Naive thymus-derived CD4-positive, alpha-beta T cell (primary cell): ENCODE measurements around the gene ZIK1. TPM values are rescaled to one million over a fixed set of nuclear protein-coding genes. Genes with fewer than 3 reads are reported as not detected.

ENCODE experiments used
- ATAC-seq: fragments of 150-1000 bp; cut with Tn5 transposase; 2 replicates; pipeline ENCODE4 v1.10.0; 2021; ENCODE audit warnings: mild to moderate bottlenecking, moderate library complexity
- CTCF ChIA-PET: fragments of 350-600 bp; sonication (Branson Sonifier 250); formaldehyde crosslinking; loops from one replicate; lab custom pipeline; 2021; ENCODE audit warnings: antibody characterized with exemption; lab: Charles Lee
- POLR2A ChIA-PET: fragments of 350-600 bp; sonication (Branson Sonifier 250); formaldehyde crosslinking; loops from one replicate; lab custom pipeline; 2021; ENCODE audit warnings: antibody characterized with exemption, inconsistent platforms; lab: Charles Lee
- DNase-seq, 9 donors: peaks; one replicate each; pipeline versions ENCODE4 v3.0.0 to v3.0.0-alpha.2; 2020 to 2022; ENCODE audit warnings: mixed read lengths in 1 of 9
- H3K27ac ChIP-seq: one replicate; pipeline ENCODE4 v1.7.0; 2013; ENCODE audit warnings: mild to moderate bottlenecking, low read depth, low read length, moderate library complexity
- H3K27me3 ChIP-seq, 2 donors: one replicate each; pipeline ENCODE4 v1.7.0; 2013; ENCODE audit warnings: low read length in 2 of 2, mild to moderate bottlenecking in 2 of 2, moderate library complexity in 2 of 2; ENCODE audit not compliant: control insufficient read depth in 2 of 2, insufficient read depth in 2 of 2
- H3K36me3 ChIP-seq, 3 experiments: 1 replicate in 2 of 3; 2 replicates in 1 of 3; pipeline ENCODE4 v1.7.0; 2013; ENCODE audit warnings: low read length in 3 of 3, mild to moderate bottlenecking in 3 of 3, moderate library complexity in 1 of 3; ENCODE audit not compliant: insufficient read depth in 3 of 3, control insufficient read depth in 2 of 3
- H3K4me1 ChIP-seq, 2 donors: one replicate each; pipeline ENCODE4 v1.7.0; 2013; ENCODE audit warnings: low read length in 2 of 2, mild to moderate bottlenecking in 2 of 2, moderate library complexity in 1 of 2; ENCODE audit not compliant: control insufficient read depth in 2 of 2, insufficient read depth in 2 of 2
- H3K4me3 ChIP-seq: 2 replicates; pipeline ENCODE4 v1.7.0; 2013; ENCODE audit warnings: mild to moderate bottlenecking, low read length
- H3K9me3 ChIP-seq, 3 experiments: 1 replicate in 2 of 3; 2 replicates in 1 of 3; pipeline ENCODE4 v1.7.0; 2013; ENCODE audit warnings: low read length in 3 of 3; ENCODE audit not compliant: control insufficient read depth in 2 of 3
- H3K27ac Mint-ChIP-seq, 9 donors: one replicate each; pipeline ENCODE4 v1.8.0; 2020 to 2022; ENCODE audit warnings: mixed read lengths in 9 of 9, mild to moderate bottlenecking in 8 of 9, moderate library complexity in 5 of 9, inconsistent platforms in 2 of 9
- H3K27me3 Mint-ChIP-seq, 5 donors: one replicate each; pipeline ENCODE4 v1.8.0; 2021 to 2022; ENCODE audit warnings: mixed read lengths in 5 of 5, mild to moderate bottlenecking in 1 of 5
- H3K36me3 Mint-ChIP-seq, 5 donors: one replicate each; pipeline ENCODE4 v1.8.0; 2020 to 2022; ENCODE audit warnings: mixed read lengths in 5 of 5, mild to moderate bottlenecking in 3 of 5, inconsistent platforms in 1 of 5
- H3K4me1 Mint-ChIP-seq, 7 donors: one replicate each; pipeline ENCODE4 v1.8.0; 2020 to 2022; ENCODE audit warnings: mixed read lengths in 7 of 7, mild to moderate bottlenecking in 3 of 7, inconsistent platforms in 1 of 7
- H3K4me3 Mint-ChIP-seq, 10 donors: one replicate each; pipeline ENCODE4 v1.8.0; 2020 to 2022; ENCODE audit warnings: mild to moderate bottlenecking in 10 of 10, mixed read lengths in 10 of 10, moderate library complexity in 6 of 10, inconsistent platforms in 2 of 10
- H3K9me3 Mint-ChIP-seq, 11 donors: one replicate each; pipeline ENCODE4 v1.8.0; 2020 to 2022; ENCODE audit warnings: mixed read lengths in 11 of 11, mild to moderate bottlenecking in 4 of 11, inconsistent platforms in 1 of 11, moderate library complexity in 1 of 11
- intact Hi-C, 2 donors: fragments of 100-400 bp; cut with micrococcal nuclease; formaldehyde crosslinking; loops; one replicate each; pipeline ENCODE4 v1.15.1; 2023
- polyA plus RNA-seq, 2 donors: library from polyadenylated mRNA; unstranded; fragments of 300-500 nt; fragmentation: Illumina TruSeq; gene quantifications; one replicate each; pipeline ENCODE4 v1.2.3, GENCODE V29; 2021
- total RNA-seq, 6 experiments: library from RNA in 5 of 6; stranded (reverse) in 5 of 6; gene quantifications; 1 replicate in 5 of 6; 2 replicates in 1 of 6; pipeline ENCODE4 v1.2.3 and lab custom pipeline; 2021 to 2026

ZIK1 gene
- total and polyA plus RNA-seq, 7 experiments from 2014 or later = 4.8 to 14.1 (median 8.7) TPM

DNA sequence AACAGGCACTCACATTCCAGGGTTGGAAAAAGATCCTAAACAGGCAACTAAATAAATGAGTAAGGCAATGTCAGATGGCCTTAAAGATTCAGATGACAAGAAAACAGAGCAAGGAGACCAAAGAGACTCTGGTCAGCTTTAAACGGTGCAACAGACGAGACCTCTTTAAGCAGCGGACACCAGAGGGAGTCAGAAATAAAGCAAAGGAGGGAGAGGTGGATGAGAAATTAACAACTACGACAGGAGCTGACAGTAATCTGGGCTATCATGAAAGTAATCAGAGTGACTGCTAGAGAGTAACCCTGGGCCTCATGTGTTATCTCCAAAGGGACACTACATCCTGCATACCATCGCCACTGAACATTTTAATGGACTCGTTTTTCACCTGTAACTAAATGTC, 25.4 kb upstream of the ZIK1 start:
- Histone ChIP-seq H3K36me3 (peaks cover 0 to 37% (median 28%) of the 10 kb centered on the region in 3 experiments), H3K27ac (peak overlapping the region; percentile 82), H3K27me3 (no peaks in the 10 kb centered on the region), H3K9me3 (peaks cover 0 to 27% (median 14%) of the 10 kb centered on the region in 3 experiments), H3K4me3 (peak overlapping the region; percentile 89), H3K4me1 (peaks cover 16 to 19% of the 10 kb centered on the region in 2 donors)
- Mint-ChIP-seq H3K36me3 (peaks cover 30 to 63% (median 52%) of the 10 kb centered on the region in 5 donors), H3K4me1 (peaks cover 21 to 45% (median 33%) of the 10 kb centered on the region in 7 donors), H3K9me3 (peaks cover 6 to 85% (median 41%) of the 10 kb centered on the region in 11 donors), H3K27me3 (peaks cover 0 to 16% (median 4%) of the 10 kb centered on the region in 5 donors), H3K27ac (peak overlapping the region in 8 of 9 donors; percentile 30 to 93 (median 90)), H3K4me3 (peak overlapping the region; percentile 87 to 99 (median 98))
- CTCF ChIA-PET = no interaction called here
- intact Hi-C loops = loop anchor here in 1 of 2 donors (2.0 kb wide), 2 partner anchors 56 to 82 kb away; partner anchors contain the start of genes ZNF134 and ZNF772
- POLR2A ChIA-PET = interaction anchor here (0.8 to 1.5 kb wide), 5 partner anchors 13 to 174 kb away, joined by 3 to 4 read pairs (median 3); partner anchors contain the start of gene ZNF549
- ATAC-seq (no peak), DNase-seq (no peak)

DNA sequence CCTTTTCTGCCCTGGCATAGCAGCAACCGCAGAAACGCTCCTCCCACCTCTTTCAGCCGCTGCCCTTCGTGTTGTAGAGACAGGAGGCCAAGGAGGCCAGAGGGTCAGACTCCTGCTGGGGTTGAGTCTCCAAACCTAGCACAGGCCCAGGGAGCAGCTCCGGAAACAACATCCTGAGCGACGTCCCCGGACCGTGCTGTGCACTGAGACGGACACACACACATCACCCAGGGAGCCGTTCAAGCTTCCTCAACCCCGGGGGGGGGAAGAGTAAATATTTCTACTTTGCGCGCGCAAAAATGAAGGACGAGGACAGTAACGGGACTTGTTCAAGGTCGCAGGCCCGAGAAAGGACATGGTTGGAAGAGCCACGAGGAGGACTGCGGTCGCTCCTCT, 24.9 kb upstream of the ZIK1 start:
- intact Hi-C loops = loop anchor here (1.0 to 2.0 kb wide), 14 partner anchors 19 to 443 kb away; partner anchors contain the start of genes ZNF134 (in 2 of the 2), ZNF416 (in 2 of the 2), ZNF419 (in 2 of the 2) and ZNF549 (in 2 of the 2)
- peak overlapping the region; percentile 87 to 99 (median 98) for H3K4me3 Mint-ChIP-seq

DNA sequence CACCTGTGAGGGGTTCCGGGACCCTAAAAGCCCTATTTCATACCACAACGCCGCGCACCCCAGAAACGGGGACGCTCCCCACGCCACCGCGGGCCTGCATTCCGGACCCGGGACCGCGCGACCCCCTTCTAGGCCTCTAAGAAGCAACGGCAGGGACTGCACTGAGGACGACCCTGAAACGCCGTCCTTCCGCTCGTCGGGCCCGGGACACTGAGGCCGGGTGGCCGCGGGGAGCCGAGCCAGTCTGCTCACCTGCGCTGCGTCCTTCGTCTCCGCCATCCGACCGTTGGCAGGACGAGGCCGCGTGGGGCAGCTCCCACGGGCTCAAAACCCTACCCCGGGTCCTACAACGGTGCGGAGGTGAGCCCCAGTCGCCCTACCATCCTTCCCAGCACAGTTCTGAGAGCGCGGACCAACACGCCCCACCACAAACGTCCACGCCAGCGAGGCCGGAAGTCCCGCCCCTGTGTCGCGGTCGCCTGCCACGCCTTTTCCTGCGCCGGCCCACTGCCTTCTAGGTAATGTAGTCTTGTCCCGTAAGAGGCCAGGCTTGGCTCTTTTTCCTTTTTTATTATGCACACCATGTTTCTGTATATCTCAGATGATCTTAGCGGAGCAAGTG, 24.4 kb upstream of the ZIK1 start, which contains the start of gene ZNF550:
Gene ZNF550, minus strand, starts transcription at position 460 of the 622 bp plus-strand sequence. Its CDS starts 181 bp downstream, at position 279.
- Mint-ChIP-seq H3K4me3 (peak within 1 kb of the TSS; percentile 87 to 99 (median 98)), H3K9me3 (peaks cover 9 to 85% (median 40%) of the 10 kb centered on the region in 11 donors), H3K27me3 (peaks cover 0 to 16% (median 4%) of the 10 kb centered on the region in 5 donors), H3K27ac (peak within 1 kb of the TSS; percentile 81 to 96 (median 91)), H3K4me1 (peaks cover 21 to 45% (median 33%) of the 10 kb centered on the region in 7 donors), H3K36me3 (peaks cover 27 to 56% (median 43%) of the 10 kb centered on the region in 5 donors)
- H3K9me3 ChIP-seq = peaks cover 0 to 26% (median 6%) of the 10 kb centered on the region in 3 experiments
- peak within 1 kb of the TSS; percentile 89 for H3K4me3 ChIP-seq
- peak within 1 kb of the TSS; percentile 82 for H3K27ac ChIP-seq
- no peaks in the 10 kb centered on the region for H3K27me3 ChIP-seq
- ATAC-seq (peak; percentile 99), DNase-seq (peak; percentile 71 to 85 (median 84))
- CTCF ChIA-PET = no interaction called here
- peaks cover 0 to 27% (median 18%) of the 10 kb centered on the region in 3 experiments for H3K36me3 ChIP-seq
- POLR2A ChIA-PET = interaction anchor here (0.8 to 1.5 kb wide), 4 partner anchors 32 to 443 kb away, joined by 3 to 4 read pairs (median 4); partner anchors contain the start of genes ZNF549 and ZNF606
- H3K4me1 ChIP-seq = peaks cover 16 to 19% of the 10 kb centered on the region in 2 donors
- intact Hi-C loops = loop anchor here (1.0 to 2.0 kb wide), 14 partner anchors 19 to 443 kb away; partner anchors contain the start of genes ZNF134 (in 2 of the 2), ZNF416 (in 2 of the 2), ZNF419 (in 2 of the 2) and ZNF549 (in 2 of the 2)

More for the DNA sequence above, 24.9 kb upstream of the ZIK1 start:
- Mint-ChIP-seq H3K9me3 (peaks cover 9 to 85% (median 39%) of the 10 kb centered on the region in 11 donors), H3K27me3 (peaks cover 0 to 16% (median 4%) of the 10 kb centered on the region in 5 donors), H3K27ac (peak overlapping the region; percentile 76 to 93 (median 91)), H3K4me1 (peaks cover 21 to 45% (median 33%) of the 10 kb centered on the region in 7 donors), H3K36me3 (peaks cover 30 to 61% (median 48%) of the 10 kb centered on the region in 5 donors)
- H3K27me3 ChIP-seq = no peaks in the 10 kb centered on the region
- ChIA-PET POLR2A (interaction anchor here (0.8 to 1.5 kb wide), 5 partner anchors 13 to 175 kb away, joined by 3 to 4 read pairs (median 3); partner anchors contain the start of gene ZNF549), CTCF (no interaction called here)
- peaks cover 0 to 32% (median 23%) of the 10 kb centered on the region in 3 experiments for H3K36me3 ChIP-seq
- peak overlapping the region; percentile 82 for H3K27ac ChIP-seq
- peaks cover 0 to 26% (median 11%) of the 10 kb centered on the region in 3 experiments for H3K9me3 ChIP-seq
- DNase-seq (peak in 3 of 9 donors; percentile 5 to 19 (median 14)), ATAC-seq (peak; percentile 14)
- peak overlapping the region; percentile 89 for H3K4me3 ChIP-seq
- H3K4me1 ChIP-seq = peaks cover 16 to 19% of the 10 kb centered on the region in 2 donors

DNA sequence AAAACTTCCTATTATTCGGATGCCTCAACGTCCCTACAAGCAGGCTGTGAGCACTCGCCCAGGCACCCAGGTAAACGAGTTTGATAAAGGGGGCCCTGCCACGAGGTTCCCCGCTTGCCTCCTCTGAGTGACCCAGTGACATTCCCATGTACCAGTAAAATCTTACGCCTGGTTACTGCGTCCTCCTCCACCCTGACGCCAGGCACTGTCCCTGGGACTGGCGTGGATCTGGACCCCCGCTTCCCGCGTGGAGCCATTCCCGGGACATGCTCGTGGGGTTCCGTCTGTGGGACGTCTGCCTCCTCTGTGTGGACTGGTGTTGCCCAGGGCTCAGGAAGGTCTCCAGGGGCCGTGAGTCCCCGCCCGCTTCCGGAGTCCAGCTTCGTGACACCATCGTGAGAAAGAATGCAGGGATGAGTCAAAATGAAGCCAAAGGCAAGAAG, 23.9 kb upstream of the ZIK1 start:
- H3K9me3 Mint-ChIP-seq = peaks cover 9 to 85% (median 38%) of the 10 kb centered on the region in 11 donors
- Histone ChIP-seq H3K27me3 (no peaks in the 10 kb centered on the region), H3K9me3 (peaks cover 0 to 27% (median 2%) of the 10 kb centered on the region in 3 experiments), H3K27ac (peak overlapping the region; percentile 82), H3K4me1 (peaks cover 16 to 19% of the 10 kb centered on the region in 2 donors), H3K36me3 (peaks cover 0 to 21% (median 12%) of the 10 kb centered on the region in 3 experiments), H3K4me3 (peak overlapping the region; percentile 89)
- no peak for ATAC-seq
- H3K27me3 Mint-ChIP-seq = peaks cover 0 to 16% (median 4%) of the 10 kb centered on the region in 5 donors
- ChIA-PET POLR2A (interaction anchor here (1.5 kb wide), 1 partner anchor 443 kb away, joined by 3 read pairs; the partner anchor contains the start of gene ZNF606), CTCF (no interaction called here)
- peak overlapping the region; percentile 81 to 96 (median 91) for H3K27ac Mint-ChIP-seq
- peaks cover 21 to 45% (median 33%) of the 10 kb centered on the region in 7 donors for H3K4me1 Mint-ChIP-seq
- peak overlapping the region; percentile 87 to 99 (median 98) for H3K4me3 Mint-ChIP-seq
- peaks cover 24 to 51% (median 37%) of the 10 kb centered on the region in 5 donors for H3K36me3 Mint-ChIP-seq
- DNase-seq = no peak
- intact Hi-C loops = no loop called here

DNA sequence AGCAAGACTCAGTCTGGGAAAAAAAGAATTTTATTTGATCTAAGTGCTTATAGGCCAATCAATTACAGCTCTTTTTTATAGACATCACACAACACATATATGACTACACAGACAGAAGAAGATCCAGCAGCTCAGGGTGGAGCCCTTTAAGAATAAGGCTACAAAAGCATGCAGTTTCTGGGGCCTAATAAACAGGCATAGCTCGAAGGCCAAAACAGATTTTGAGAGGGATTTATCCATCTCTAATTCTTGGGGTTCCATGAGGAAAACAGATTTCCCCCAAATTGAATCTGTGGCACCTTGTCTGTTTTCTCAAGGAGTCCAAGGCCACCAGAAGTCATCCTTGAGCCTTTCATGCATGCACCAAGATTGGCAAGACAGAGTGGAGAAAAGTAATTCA, 20.4 kb upstream of the ZIK1 start:
- peaks cover 9 to 33% (median 28%) of the 10 kb centered on the region in 5 donors for H3K36me3 Mint-ChIP-seq
- DNase-seq (no peak), ATAC-seq (no peak)
- no peaks in the 10 kb centered on the region for H3K27me3 ChIP-seq
- peaks cover 14 to 89% (median 52%) of the 10 kb centered on the region in 11 donors for H3K9me3 Mint-ChIP-seq
- ChIA-PET CTCF (no interaction called here), POLR2A (no interaction called here)
- intact Hi-C loops = no loop called here
- H3K9me3 ChIP-seq = peaks cover 10 to 50% (median 15%) of the 10 kb centered on the region in 3 experiments
- no peak overlapping the region for H3K4me3 ChIP-seq
- no peak overlapping the region for H3K27ac ChIP-seq
- peaks cover 9 to 24% (median 19%) of the 10 kb centered on the region in 7 donors for H3K4me1 Mint-ChIP-seq
- H3K27me3 Mint-ChIP-seq = peaks cover 0 to 16% (median 4%) of the 10 kb centered on the region in 5 donors
- peaks cover 10 to 11% of the 10 kb centered on the region in 2 donors for H3K4me1 ChIP-seq
- no peak overlapping the region for H3K27ac Mint-ChIP-seq
- H3K4me3 Mint-ChIP-seq = no peak overlapping the region
- H3K36me3 ChIP-seq = peaks cover 0 to 6% (median 0%) of the 10 kb centered on the region in 3 experiments
